Activated T-cell treated with anti-CD3 and anti-CD28 coated beads for 4 hours (primary cell): ENCODE measurements around the gene PISD.

Experiments
- DNase-seq: peaks from one replicate; pipeline ENCODE4 v3.0.0-alpha.2; 2020

PISD gene

DNA sequence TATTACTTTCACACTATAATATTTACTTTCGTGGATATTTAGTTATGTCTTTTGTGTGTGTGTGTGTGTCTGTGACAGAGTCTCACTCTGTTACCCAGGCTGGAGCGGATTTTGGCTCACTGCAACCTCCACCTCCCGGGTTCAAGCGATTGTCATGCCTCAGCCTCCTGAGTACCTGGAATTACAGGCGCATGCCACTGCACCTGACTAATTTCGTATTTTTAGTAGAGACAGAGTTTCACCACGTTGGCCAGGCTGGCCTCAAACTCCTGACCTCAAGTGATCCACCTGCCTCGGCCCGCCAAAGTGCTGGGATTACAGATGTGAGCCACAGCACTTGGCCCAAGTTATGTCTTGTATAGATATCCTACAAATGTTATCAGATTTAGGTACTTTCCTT, 9.9 kb downstream of the PISD start:
- DNase-seq, result no peak

DNA sequence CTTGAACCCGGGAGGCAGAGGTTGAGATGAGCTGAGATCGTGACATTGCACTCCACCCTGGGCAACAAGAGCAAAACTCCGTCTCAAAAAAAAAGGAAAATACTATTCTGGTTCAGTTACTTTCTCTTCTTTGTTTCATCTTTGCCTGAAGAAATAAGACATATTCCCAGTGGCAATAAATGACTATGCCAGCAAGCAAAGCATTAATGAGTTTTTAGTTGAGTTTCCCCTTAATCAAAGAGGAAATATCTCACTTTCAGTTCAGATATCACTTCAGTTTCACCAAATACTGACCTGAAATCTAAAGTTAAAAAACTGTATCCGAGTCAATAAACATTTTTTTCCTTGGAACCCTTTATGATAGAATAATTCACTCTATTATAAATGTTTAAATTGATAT, 10.4 kb downstream of the PISD start:
- no peak for DNase-seq

DNA sequence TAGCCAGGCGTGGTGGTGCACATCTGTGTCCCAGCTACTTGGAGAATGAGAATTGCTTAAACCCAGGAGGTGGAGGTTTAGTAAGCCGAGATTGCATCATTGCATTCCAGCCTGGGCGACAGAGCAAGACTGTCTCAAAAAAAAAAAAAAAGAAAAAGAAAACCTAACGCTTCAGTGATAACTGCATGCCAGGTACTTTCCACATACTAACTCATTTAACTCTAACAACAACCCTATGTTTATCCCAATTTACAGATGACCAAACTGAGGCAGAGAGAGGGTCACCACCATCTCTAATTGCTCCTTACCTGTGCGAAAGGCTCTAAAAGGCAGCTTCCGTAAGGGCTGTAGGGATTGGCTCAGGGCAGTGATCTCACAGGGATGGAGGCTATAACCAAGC, 11.6 kb downstream of the PISD start:
- DNase-seq, result no peak

DNA sequence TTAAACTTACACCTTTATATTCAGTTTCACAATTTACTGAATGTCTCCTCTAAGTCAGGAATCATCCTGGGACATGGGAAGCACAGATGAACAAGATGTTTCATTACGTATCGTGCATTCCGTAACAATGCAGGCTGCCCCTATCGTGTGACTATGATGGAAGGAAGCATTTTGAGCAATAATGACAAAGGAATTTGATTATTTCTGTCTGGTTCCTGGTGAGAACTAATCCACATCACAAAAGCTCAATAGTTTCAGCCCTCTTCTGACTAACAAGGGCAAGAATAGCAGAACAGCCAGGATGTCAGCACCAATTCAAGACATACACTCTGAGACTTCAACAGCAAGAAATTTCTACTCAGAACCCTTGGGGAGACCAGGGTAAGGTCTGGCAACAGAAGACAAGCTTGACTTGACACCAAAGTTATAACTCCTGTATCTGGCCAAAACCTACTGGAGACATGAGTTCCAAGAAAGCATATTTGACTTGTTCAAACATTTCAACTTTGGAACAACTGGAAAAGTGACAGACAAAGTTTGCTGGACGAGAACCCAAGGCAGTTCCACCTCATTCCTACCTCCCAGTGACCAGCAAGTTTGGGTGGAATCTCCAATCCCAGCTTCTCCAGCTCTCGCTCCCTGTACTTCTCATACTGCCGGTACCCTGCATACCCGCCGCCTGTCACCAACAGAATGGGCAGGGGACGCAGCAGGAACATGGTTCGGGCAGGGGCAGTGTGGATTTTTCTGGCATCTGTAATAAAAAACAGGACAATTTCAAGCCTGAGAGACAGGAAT, 14.3 kb downstream of the PISD start:
- DNase-seq, result no peak

DNA sequence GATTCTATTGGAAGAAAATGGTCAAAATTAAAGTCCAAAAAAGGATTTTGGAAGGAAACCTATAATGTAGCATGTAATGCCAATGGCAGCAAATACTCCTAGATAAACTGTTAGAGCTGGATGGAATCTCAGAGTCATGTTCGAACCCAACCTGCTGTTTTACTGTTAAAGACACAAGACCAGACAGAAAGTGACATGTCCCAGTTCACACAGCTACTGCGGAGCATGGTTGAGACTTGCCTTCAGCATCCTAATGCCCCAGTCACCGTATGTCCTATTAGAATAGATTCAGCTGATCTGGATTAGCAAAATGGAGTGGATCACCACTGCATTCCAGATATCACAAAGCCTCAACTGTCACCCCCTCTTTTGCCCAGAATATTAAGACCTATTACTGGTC, 14.9 kb downstream of the PISD start:
- no peak for DNase-seq

DNA sequence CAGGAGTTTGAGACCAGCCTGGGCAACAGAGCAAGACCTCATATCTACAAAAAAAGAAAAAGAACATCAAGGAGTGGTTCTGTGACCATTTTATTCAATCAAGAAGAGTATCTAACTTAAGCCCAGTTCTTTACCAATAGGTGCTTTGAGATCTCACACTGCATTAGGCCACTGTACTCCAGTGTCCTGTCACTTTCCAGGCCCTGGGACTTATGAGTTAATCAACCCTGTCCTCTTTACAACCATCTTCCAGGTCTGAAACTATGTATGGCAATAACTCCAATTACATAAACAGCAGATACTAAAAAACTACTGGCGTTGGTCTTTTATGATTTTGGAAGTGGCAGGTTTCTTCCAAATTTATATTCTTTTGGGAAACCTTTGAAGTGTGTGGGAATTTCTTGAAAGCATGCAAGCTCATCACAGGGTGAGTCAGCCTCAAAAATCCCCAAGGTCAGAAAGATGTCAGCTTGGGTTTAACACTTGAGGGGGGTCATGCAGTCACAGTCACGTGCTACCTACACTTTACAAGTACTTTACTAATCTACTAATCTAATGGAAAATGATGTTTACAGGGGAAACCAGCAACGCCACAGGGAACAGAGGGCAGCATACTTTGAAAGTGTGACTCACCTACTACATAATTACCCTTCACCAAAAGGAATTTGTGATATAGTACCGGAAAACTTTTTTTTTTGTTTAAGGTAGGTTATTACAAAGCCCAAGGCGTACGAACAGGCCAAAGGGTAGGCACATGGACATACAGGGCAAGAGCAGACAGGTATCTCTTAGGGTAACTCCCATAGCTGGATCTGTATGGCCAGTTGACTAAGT, 15.6 kb downstream of the PISD start:
- no peak for DNase-seq

DNA sequence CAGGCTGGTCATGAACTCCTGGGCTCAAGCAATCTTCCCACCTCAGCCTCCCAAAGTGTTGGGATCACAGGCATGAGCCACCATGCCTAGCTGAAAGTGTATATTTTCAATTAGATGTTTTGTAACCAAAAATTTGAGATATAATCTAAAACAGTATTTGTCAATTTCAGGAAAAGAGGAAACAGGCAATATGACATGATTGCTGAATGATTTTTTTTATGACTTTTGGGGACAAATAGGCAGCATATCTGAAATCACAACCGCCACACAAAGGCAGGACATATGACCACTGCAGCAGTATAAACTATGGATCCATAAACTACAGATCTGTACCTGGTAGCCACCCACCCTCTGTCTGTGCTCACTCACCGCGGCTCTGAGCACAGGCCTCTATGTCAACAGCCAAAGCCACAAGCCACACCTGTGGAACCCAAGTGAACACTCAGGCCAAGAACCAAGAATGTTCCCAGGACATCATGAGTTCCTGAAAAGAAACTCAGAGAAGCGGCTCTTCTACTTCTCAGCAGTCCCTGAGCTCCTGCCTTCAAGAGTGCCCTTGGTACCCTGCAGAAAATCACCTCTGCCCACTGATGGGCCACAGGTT, 22.5 kb downstream of the PISD start:
- no peak for DNase-seq

DNA sequence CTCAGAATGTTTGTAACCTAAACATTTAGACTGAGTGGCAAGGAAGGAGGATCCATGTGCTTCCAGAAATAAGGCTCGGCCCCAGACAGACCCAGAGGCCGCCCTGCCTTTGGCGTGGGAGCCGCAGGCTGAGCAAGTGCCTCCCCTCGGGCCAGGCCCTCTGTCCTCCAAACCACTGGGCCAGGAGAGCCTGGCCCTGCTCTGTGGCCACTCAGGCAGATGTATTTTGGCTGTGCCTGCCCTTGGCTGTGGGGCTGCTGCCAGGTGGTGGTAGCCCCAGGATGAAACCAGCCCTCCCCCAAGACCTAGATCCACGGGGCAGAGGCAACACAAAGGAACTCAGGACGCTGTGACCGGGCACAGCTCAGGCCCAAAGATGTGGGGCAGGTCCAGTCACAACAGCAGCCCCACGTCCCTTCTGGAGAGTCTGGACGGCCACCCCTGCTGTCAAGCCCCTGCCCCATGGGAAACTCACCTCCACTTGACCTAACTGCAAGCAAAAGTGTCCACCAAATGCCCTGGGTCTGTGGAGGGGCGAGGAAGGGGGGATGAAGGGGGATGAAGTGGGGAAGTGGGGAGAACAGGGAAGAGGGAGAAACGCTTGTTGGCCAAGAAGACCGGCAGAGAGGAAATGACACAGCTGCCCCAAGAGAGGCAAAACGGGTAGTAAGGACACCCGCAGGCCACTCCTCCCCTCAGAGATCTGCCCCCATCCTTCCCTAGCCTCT, 24.0 kb downstream of the PISD start:
- no peak for DNase-seq

DNA sequence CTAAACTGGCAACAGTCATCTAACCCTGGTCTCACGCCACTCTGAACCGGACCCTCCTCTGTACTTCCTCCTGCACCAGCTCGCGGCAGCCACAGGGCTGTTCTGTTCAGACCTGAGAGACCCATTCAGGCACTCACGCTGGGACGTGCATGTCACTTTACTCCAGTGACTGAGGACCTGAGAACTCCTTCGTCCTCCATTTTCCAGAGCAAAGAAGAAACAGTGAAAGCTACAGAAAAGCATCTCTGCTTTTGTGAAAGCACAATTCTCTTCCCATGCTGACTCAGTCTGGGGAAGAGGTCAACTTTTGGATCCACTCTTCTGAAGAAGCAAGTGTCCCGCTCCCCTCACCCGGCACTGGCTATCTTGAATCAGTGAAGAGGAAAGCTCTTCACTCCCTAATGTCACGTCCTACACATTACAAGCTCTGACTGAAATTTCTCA, 24.5 kb downstream of the PISD start:
- no peak for DNase-seq

DNA sequence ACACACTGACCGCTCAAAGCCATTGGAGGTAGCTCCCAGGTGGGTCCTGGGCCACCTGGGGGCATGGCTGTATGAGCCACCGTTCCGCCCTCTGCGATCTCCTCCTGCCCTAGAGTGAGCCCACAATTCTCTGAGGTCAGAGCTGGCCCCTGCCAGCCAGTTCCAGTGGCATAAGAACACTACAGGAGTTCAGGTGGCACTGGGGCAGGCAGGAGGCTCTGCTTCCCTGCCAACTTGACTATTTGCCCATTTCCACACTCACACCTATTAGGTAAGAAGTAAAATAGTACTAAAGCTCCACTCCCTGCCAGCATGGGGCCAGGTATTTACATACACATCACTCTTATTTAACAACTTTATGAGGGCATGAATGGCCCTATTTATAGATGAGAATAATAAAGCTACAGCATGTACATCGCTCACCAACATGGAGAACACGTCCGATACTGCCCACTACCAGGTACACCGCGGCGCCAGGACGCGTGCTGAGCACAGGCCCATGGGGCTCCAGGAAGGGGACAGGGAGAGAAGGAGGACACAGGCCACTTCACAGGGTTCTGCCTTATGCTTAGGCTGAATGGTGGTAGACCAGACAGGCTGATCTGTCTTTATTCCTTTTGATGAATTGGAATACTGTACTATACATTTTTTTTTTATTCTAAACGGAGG, 26.2 kb downstream of the PISD start:
- DNase-seq, result no peak

DNA sequence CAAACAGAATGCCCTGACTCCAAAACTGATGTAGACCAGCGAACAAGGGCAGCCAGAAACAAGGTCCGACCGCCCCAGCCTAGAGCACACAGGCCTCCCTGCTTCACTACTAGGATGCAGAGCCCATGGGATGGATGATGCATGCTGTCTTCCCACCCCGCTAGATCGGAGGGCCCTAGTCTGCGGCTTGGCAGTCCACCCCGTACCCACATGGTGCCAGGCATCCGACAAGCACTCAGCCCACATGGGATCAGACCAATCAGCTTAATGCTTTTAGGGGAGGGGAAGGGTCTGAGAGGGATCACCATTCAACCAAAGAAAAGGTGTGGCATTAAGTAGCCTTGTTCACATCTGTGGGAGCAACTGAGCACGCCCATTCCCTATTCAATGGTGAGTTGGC, 30.6 kb downstream of the PISD start:
- no peak for DNase-seq

DNA sequence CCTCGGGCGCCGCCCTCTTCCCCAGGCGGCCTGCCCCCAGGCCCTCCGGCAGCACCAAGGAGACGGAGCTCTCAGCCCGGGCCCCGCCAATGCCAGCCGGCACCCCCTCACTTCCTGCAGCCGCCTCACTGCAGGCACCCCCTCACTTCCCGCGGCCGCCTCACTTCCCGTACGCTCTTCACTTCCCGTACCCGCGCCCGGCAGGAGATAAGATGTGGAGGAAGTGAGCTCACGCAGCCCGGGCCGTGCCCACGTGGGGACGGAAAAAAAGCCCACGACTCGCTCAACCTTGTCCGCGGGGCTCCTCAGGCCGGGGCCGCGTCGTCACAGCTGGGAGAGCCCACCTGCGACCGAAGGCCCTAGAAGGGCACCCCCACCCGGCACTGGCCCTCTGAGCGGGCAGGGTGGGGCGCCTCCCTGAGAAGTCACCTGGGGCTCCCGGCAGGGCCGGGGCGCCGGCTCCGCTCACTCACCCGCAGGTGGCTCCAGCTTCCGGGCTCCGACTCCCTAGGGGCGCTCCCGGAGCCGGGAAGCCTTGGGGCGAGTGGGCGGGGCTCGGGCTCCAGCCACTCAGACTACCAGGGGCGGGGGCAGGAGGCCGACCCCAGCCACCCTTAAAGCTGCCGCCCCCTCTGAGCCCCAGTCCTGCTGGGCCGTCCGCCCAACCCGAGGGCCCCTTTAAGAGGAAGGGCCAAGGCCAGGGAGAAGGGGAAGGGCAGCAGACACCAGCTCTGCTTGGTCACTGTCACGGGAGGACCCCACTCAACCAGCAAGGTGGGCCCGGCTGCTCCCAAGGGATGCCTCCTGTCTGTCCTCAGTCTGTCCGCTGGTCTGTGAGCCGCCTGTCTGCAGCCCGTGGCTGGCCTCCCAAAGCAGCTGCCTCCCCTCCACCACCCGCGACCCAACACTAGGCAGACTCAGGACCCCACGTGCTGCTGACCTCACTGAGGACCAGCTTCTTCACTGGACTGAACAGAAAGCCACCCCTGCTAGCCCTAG, 31.4 kb downstream of the PISD start:
- peak; percentile 77 for DNase-seq

DNA sequence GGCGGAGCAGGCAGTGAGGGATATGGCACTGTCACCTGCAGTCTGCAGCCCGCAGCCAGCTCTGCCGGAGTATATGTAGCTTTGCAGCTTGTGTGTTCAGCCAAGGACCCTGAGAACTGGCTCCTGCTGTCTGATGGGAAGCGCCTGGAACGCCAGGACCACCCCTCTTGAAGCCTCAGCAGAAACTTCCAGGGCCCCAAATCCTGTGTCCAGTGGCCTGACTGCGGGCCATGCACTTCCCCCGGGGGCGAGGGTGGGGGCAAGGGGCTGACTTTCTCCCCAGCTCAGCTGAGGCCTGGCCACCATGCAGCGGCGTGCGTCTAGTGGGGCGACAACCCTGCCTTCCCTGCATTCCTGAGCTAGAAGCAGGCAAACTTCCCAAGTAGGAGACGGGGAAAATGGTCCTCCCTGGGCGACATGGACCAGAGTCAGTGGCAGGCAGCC, 32.3 kb downstream of the PISD start:
- no peak for DNase-seq

DNA sequence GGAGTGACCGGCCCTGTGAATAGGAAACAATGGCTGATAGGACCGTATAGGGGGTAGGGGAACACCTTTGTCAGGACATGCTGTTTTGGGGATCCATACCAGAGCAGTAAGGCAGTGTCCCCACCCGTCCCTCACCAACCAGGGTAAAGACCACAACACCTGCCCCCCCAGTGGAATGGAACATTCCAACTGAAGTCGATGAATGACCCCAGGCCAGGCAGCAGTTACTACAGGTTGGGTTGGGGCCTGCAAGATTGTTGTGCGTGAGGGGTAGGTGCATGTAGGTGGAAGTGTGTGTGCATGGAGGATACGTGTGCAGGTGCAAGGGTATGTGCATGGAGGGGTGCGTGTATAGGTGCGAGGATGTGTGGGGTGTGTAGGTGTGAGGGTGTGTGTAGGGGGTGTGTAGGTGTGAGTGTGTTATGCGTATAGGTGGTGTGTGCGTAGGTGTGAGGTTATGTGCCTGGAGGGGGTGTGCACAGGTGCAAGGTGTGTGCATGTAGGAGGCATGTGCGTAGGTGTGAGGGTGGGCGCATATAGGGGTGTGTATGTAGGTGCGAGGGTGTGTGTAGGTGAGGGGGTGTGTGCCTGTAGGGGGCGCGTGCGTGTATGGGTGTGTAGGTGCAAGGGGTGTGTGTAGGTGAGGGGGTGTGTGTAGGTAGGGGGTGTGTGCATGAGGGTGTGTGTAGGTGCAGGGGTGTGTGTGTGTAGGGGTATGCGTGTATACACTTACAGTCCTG, 32.9 kb downstream of the PISD start:
- peak; percentile 26 for DNase-seq

DNA sequence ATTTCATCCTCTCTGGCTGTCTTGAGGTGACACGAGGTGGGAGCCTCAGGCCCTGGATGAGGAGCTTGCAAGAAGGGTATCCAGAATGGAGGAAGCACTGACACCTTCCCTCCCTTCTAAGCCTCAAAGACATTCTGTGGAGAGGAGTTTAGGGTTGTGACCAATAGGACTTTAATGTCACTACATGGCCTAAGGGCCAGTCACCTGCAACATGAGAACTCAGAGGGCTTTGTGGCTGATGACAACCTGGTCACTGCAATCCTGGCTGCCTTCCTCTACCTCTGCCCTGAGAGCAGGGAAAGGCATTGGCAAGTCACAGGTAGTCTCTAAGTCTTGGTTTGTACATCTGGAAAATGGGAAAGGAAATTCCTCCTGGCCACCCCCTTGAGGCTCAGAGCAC, 33.7 kb downstream of the PISD start:
- DNase-seq, result no peak

DNA sequence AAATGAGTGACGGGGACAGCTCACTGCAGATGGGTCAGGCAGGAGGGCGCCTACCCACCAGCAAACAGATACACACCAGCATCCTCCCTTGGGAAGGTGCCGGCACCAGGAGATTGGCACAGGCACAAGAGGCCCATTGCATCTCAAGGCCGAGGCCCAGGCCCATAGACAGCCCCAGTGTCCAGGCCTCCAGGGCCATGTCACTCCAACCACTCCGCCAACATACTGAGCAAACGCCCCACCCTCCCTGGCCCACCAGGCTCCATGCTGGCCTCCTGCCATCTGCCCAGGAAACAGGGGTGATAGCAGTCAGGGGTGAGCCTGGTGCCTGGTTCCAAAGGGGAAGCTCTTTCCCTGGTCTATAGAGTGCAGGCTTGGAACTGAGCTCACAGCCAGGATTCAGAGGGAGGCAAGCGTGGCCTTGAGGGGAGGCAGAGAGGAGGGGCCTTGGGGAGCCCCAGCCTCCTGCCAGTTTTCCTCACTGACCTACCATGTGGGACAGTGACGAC, 34.7 kb downstream of the PISD start:
- no peak for DNase-seq

DNA sequence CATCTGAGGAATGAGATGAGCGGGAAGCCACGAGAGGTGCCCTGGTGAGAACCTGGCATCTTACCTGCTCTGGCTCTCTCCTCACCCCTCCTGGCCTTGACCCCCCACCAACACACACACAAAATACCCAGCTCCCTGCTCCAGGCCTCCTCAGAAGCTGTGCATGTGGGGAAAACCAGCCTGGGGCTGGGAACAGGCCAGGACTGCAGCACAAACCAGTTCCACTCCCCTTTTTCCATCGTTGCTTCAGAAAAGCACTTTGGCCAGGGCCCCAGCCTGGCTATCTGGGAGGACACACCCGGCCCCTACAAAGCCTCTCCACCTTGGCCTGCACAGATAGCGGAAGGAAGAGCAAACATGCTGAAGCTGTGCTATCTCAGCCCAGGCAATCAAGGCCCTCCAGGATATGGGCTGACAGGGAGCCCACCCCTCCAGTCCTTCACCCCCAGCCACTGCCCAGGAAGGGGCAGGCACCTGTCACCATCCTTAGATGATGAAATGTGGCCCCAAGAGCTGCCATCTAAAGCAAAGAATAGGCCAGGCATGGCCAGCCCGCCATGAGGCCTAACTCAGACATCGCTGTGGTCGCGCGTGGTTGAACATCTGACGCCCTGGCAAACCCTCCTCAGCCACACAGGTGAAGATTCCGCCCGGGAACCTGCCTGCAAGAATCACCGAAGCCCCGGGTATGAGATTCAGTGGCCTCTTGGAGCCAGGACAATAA, 35.4 kb downstream of the PISD start:
- no peak for DNase-seq

DNA sequence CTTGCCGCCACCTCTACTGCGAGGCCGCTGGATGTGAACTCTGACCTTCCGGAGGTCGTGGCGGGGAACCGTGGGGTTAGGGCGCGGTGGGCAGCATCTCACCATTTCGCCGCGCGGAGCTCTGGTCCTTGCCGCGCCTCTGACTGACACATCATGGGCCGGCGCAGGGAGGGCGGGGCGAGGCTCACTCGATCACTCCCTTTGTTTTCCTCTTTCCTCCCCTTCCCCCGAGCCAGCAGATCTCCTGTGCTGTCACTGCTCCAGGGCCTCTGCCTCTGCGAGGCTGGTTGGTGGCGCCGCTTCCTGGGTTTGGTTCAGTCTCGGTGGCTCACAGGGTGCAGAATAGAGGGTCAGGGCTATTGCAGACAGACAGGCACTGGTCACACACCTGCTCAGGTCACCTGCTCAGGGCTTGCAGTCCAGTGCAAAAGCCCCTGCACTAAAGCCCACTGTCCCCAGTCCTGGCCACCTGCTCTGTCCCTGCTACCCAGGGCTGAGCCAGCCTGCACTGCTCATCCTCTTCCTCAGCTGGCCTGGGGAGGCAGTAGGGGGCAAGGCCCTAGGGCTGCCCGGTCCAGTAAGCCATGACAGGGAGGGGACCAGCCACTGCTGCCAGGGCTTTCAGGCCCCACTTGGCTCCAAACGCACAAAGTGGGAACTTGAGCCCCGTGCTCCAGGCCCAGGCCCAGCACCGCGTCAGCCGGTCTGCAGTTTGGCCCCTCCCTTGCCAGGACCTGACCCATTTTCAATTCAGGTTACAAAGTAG, 36.2 kb downstream of the PISD start:
- DNase-seq, result no peak

DNA sequence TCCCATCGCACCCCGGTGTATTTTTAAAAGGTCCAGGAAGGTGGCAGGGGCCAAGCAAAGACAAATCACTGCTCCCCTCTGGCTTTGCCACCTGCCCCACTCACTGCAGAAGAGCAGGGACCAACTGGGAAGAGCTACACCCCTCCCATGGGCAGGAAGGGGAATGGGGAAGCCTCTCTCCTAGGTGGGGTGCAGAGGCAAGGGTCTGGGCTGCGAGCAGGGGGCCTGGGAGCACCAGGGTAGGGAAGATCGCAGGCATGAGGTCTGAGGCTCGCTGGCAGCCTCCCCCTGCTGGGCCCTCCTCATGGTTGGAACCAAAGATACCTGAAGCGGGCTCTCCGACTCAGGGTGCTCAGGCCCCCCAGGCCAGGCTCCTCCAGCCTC, 36.8 kb downstream of the PISD start:
- no peak for DNase-seq
